Measurements from ENCODE around the gene SUN2. TPM values are rescaled to one million over a fixed set of nuclear protein-coding genes. Genes with fewer than 3 reads are reported as not detected.

The SUN2 gene
- total RNA-seq, 1 experiment from 2014 or later: 47.8 TPM

- DNase-seq (ENCODE audit: low read depth): no peak
Observed at GRCh38 chr22:38716271-38716670, 39.5 kb downstream of the SUN2 start.

GRCh38 chr22:38715852-38716251 lies 39.9 kb downstream of the SUN2 start:
- DNase-seq (ENCODE audit: low read depth): no peak

GRCh38 chr22:38715176-38715764 lies 40.5 kb downstream of the SUN2 start:
- no peak for DNase-seq (ENCODE audit: low read depth)

- DNase-seq (ENCODE audit: low read depth): no peak
Observed at GRCh38 chr22:38713921-38714320, 41.9 kb downstream of the SUN2 start.

- no peak for DNase-seq (ENCODE audit: low read depth)
Observed at GRCh38 chr22:38712486-38713207, 43.2 kb downstream of the SUN2 start.

GRCh38 chr22:38710866-38711265 lies 44.9 kb downstream of the SUN2 start:
- no peak for DNase-seq (ENCODE audit: low read depth)

- no peak for DNase-seq (ENCODE audit: low read depth)
Observed at GRCh38 chr22:38710351-38710750, 45.4 kb downstream of the SUN2 start.

GRCh38 chr22:38709306-38709705 lies 46.5 kb downstream of the SUN2 start:
- no peak for DNase-seq (ENCODE audit: low read depth)

GRCh38 chr22:38707984-38708383 lies 47.8 kb downstream of the SUN2 start:
- no peak for DNase-seq (ENCODE audit: low read depth)

GRCh38 chr22:38707346-38707745 lies 48.5 kb downstream of the SUN2 start:
- DNase-seq (ENCODE audit: low read depth): peak; percentile 44

GRCh38 chr22:38706901-38707195 lies 49.0 kb downstream of the SUN2 start:
- no peak for DNase-seq (ENCODE audit: low read depth)

GRCh38 chr22:38706101-38706900 lies 49.5 kb downstream of the SUN2 start:
- peak; percentile 37 for DNase-seq (ENCODE audit: low read depth)

- DNase-seq (ENCODE audit: low read depth): peak; percentile 100
Observed at GRCh38 chr22:38705235-38706100, 50.3 kb downstream of the SUN2 start, which contains the start of gene GTPBP1. GTPBP1 (plus strand) TSS chr22:38705944; CDS start chr22:38705956, 12 bp downstream.

GRCh38 chr22:38704654-38705234 lies 51.1 kb downstream of the SUN2 start:
- DNase-seq (ENCODE audit: low read depth): no peak

GRCh38 chr22:38700789-38701628 lies 54.8 kb downstream of the SUN2 start, which contains the start of gene JOSD1:
JOSD1 (minus strand) TSS chr22:38700943; CDS start chr22:38699987, 956 bp downstream.
- peak; percentile 90 for DNase-seq (ENCODE audit: low read depth)

GRCh38 chr22:38700270-38700788 lies 55.5 kb downstream of the SUN2 start:
- peak; percentile 76 for DNase-seq (ENCODE audit: low read depth)

GRCh38 chr22:38699784-38700183 lies 56.0 kb downstream of the SUN2 start:
- peak; percentile 39 for DNase-seq (ENCODE audit: low read depth)

- DNase-seq (ENCODE audit: low read depth): no peak
Observed at GRCh38 chr22:38699143-38699542, 56.7 kb downstream of the SUN2 start.

- no peak for DNase-seq (ENCODE audit: low read depth)
Observed at GRCh38 chr22:38698407-38699094, 57.2 kb downstream of the SUN2 start.

All from RPMI7951 (cell line).